Mesodermal cell (in vitro differentiated cells): ENCODE results near the gene ZNF630. TPM values are rescaled to one million over a fixed set of nuclear protein-coding genes. Genes with fewer than 3 reads are reported as not detected.
A peak's percentile ranks its signal among the peaks of the same experiment; 100 is the strongest.
"Not testable (repeated sequence)": the region's sequence is repeated elsewhere in the genome, so short reads cannot be mapped to it uniquely, and the experiment has no call there.

ENCODE experiments used
- H3K27ac ChIP-seq: 2 replicates; pipeline ENCODE4 v1.7.0; 2013; ENCODE audit warnings: mild to moderate bottlenecking, low read depth, low read length, moderate library complexity; ENCODE audit not compliant: severe bottlenecking
- H3K36me3 ChIP-seq: 2 replicates; pipeline ENCODE4 v1.7.1; 2013; ENCODE audit warnings: mild to moderate bottlenecking, low read length, moderate library complexity; ENCODE audit not compliant: control insufficient read depth, insufficient read depth
- H3K4me1 ChIP-seq: one replicate; pipeline ENCODE4 v1.7.1; 2013; ENCODE audit warnings: mild to moderate bottlenecking, low read length; ENCODE audit not compliant: insufficient read depth, control insufficient read depth, poor library complexity, severe bottlenecking
- H3K4me3 ChIP-seq: 2 replicates; pipeline ENCODE4 v1.7.0; 2013; ENCODE audit warnings: low read length, control low read depth, mild to moderate bottlenecking; ENCODE audit not compliant: insufficient read depth, poor library complexity, severe bottlenecking; ENCODE audit errors: extremely low read depth
- H3K9me3 ChIP-seq: 2 replicates; pipeline ENCODE4 v1.7.1; 2013; ENCODE audit warnings: mild to moderate bottlenecking, low read length, moderate library complexity; ENCODE audit not compliant: control insufficient read depth
- WGBS, 2 experiments: methylation state at CpG; one replicate each; pipeline ENCODE4 v1.1.5; 2013; ENCODE audit warnings: missing lambda C conversion rate in 2 of 2; ENCODE audit not compliant: insufficient coverage in 2 of 2; 5-methylcytosine and 5-hydroxymethylcytosine counted together
- polyA plus RNA-seq, 2 experiments: library from polyadenylated mRNA; stranded (reverse); fragments of 50-300 nt; gene quantifications; one replicate each; pipeline ENCODE4 v1.2.3, GENCODE V29; 2013

ZNF630 gene
- polyA plus RNA-seq (2013, experiment 1 of 2) = 1.7 TPM
- 2.4 TPM for polyA plus RNA-seq (2013, experiment 2 of 2)

DNA sequence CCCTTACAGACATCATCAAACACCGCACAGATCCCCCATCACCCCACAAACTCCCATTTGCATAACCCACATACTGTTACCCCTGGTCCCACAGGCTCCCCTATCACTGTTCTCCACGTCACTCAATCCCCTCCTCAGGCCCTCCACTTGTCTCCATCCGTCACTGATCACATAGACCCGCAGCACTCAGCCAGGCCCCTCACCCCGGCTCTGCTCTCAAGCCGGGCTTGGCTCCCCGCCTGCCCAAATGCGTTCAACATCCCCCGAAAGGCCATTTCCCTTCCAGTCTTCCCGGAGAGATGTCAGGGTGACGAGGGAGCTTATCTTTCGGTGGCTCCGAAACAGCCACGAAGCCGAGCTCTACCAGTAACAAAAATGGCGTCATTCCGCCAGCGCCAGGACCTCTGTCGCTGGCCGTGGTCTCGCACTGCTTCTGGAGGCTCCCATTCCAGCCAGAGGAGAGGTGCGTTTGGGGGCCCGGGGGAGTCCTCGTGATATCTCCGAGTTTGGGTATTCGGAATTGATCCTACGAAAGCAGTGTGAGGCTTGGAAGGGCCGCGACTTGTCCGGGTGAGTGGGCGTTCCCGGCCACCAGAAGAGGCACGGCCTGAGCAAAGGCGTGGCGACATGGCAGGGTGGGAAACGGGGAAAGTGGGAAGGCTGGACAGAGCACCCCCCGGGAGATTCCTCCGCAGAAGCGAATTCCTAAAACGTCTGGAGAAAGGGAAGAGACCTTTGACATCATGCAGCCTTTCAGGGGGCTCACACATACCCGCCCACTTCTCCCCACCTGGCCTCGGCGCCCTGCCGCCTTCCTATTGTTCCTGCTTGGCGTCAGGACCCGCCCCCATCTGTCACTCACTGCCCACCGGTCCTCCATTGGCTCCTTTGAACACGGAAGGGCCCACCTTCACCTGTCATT lies at the start of gene ZNF630:
TSS of gene ZNF630 (minus strand) at position 577 of the 922 bp plus-strand sequence. CDS start 4,754 bp downstream, outside the sequence.
- Histone ChIP-seq H3K4me1 (no peaks in the 10 kb centered on the region), H3K9me3 (no peaks in the 10 kb centered on the region), H3K36me3 (no peaks in the 10 kb centered on the region), H3K4me3 (peak within 1 kb of the TSS; percentile 47), H3K27ac (peak within 1 kb of the TSS; percentile 53)
- WGBS, 2 experiments = 0 to 16% methylated on average over 3 to 11 of the region's 48 CpGs

DNA sequence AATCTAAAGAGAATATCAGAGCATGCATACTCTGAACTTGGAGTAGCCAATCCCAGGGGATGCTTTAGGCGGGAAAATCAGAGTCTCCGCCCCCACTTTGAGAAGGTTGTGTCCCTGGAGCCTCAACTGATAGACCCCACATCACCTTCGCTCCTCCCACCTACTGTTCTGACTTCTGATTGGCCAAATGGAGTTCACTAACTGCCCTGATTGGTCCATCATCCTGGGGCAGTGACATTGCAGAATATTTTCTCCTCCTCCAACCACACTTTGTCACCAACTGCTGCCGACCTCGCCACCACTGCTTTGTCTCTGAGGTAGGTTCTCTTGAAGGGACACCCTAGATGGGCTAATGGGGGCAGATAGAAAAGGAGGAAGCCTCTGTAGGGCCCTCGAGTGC lies 36.3 kb upstream of the ZNF630 start:
- WGBS, 2 experiments = 83% methylated on average over 1 of the region's 6 CpGs
- Histone ChIP-seq H3K36me3 (no peaks in the 10 kb centered on the region), H3K4me1 (no peaks in the 10 kb centered on the region), H3K4me3 (no peak overlapping the region), H3K9me3 (no peaks in the 10 kb centered on the region), H3K27ac (no peak overlapping the region)

- Histone ChIP-seq H3K36me3 (no peaks in the 10 kb centered on the region), H3K9me3 (no peaks in the 10 kb centered on the region), H3K27ac (no peak overlapping the region), H3K4me3 (no peak overlapping the region), H3K4me1 (no peaks in the 10 kb centered on the region)
- 95% methylated on average over 5 of the region's 6 CpGs; no CpG with 5 or more reads in 1 of the 2 experiments for WGBS, 2 experiments
Measured at GRCh38 chrX:48102874-48103374, 31.5 kb upstream of the ZNF630 start.

DNA sequence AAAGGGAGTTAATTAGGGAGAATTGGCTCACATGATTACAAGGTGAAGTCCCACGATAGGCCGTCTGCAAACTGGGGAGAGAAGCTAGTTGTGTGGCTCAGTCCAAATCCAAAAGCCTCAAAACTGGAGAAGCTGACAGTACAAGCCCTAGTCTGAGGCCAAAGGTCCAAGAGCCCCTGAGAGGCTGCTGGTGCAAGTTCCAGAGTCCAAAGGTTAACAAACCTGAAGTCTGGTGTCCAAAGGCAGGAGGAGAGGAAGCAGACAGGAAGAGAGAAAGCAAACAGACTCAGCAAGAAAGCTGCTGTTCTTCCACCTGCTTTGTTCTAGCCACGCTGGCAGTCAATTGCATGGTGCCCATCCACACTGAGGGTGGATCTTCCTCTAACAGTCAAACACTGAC lies 30.0 kb upstream of the ZNF630 start:
- no peak overlapping the region for H3K4me3 ChIP-seq
- no peaks in the 10 kb centered on the region for H3K4me1 ChIP-seq
- no peaks in the 10 kb centered on the region for H3K9me3 ChIP-seq
- 97% methylated on average over 3 of the region's 3 CpGs; no CpG with 5 or more reads in 1 of the 2 experiments for WGBS, 2 experiments
- no peaks in the 10 kb centered on the region for H3K36me3 ChIP-seq
- H3K27ac ChIP-seq = no peak overlapping the region

DNA sequence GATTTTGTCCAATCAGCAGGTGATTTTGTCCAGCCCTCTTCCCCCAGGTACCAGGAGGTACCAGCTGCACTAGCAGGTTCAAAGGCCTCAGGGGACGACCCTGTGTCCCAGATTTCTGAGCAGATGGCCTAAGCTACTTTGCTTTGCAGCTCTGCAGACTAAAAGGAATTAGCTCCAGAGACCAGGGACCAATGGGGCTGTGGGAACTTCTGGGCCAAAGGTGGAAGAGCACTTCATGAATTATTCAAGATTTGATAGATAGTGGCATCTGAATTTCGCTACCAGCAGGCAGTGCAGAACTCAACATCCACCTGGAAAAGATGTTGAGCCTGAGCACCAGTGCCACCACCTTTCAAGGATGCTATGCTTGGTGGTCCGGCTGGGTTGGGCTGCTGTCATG lies 21.1 kb upstream of the ZNF630 start:
- not testable (repeated sequence) for H3K4me3 ChIP-seq, H3K36me3 ChIP-seq, H3K9me3 ChIP-seq, H3K27ac ChIP-seq, H3K4me1 ChIP-seq
- 71 to 83% methylated on average over 1 to 2 of the region's 3 CpGs for WGBS, 2 experiments

DNA sequence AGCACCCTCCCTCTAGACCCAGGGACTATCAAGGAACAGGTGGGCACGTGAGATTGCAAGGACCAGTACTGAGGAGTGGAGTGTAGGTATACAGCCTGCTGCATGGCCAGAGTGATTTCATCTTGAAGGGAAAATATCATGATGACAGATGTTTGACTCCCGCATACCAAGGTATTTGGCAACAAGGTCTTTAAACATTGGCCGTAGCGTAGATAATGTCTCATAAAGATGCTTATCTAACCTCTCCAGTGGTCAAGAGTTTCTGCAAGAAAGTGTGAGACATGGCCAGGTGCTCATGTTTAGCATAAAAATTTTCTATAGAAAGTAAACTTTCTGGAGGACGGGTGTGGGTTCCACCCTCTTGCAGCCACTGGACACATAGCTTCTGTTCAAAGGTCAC lies 18.7 kb upstream of the ZNF630 start:
- WGBS, 2 experiments = 100% methylated on average over 1 of the region's 5 CpGs; no CpG with 5 or more reads in 1 of the 2 experiments
- Histone ChIP-seq H3K9me3 (no peaks in the 10 kb centered on the region), H3K4me3 (no peak overlapping the region), H3K36me3 (no peaks in the 10 kb centered on the region), H3K4me1 (no peaks in the 10 kb centered on the region), H3K27ac (no peak overlapping the region)

GRCh38 chrX:48086082-48086481 lies 14.6 kb upstream of the ZNF630 start:
- Histone ChIP-seq H3K9me3 (no peaks in the 10 kb centered on the region), H3K36me3 (no peaks in the 10 kb centered on the region), H3K4me1 (no peaks in the 10 kb centered on the region), H3K27ac (no peak overlapping the region), H3K4me3 (no peak overlapping the region)

DNA sequence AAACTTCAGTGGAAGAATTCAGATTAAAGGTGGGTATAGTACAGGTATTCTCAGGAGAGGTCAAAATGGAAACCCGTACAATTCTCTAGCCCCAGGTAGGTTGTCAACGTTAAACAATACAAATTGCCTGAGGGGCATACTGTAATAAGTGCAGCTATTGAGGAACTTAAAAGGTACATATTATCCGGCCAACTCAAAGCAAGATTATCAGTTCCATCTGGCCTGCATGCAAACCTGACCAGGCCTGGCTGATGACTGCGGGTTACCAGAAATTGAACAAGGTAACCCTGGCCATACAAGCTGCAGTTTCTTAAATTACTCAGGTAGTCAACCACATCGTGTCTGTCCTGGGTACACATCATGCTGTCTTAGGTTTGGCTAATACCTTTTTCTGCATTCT lies 12.3 kb upstream of the ZNF630 start:
- no peaks in the 10 kb centered on the region for H3K36me3 ChIP-seq
- no peaks in the 10 kb centered on the region for H3K4me1 ChIP-seq
- no peak overlapping the region for H3K4me3 ChIP-seq
- 94 to 100% methylated on average over 1 to 5 of the region's 5 CpGs for WGBS, 2 experiments
- no peaks in the 10 kb centered on the region for H3K9me3 ChIP-seq
- no peak overlapping the region for H3K27ac ChIP-seq

DNA sequence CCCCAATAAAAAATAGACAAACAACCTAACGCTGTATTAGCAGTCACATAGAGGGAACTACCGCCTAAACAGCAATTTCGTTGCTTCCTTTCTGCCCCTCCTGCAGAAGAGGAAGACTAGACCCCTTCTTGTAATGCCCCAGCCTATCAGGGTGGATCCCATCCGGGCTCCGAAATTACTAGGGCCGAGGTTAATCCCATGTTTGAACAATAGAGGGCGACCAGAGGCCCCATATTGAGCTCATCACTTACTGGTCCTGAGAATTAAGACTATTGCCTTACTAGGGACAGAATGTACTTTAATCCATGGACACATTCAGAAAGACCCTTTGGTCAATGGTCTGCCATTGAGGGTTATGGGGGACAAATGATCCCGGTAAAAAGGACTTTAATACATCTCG lies 11.8 kb upstream of the ZNF630 start:
- no peaks in the 10 kb centered on the region for H3K9me3 ChIP-seq
- H3K4me3 ChIP-seq = no peak overlapping the region
- H3K4me1 ChIP-seq = no peaks in the 10 kb centered on the region
- no peak overlapping the region for H3K27ac ChIP-seq
- no peaks in the 10 kb centered on the region for H3K36me3 ChIP-seq
- WGBS, 2 experiments = 0 to 4% methylated on average over 2 to 5 of the region's 9 CpGs

DNA sequence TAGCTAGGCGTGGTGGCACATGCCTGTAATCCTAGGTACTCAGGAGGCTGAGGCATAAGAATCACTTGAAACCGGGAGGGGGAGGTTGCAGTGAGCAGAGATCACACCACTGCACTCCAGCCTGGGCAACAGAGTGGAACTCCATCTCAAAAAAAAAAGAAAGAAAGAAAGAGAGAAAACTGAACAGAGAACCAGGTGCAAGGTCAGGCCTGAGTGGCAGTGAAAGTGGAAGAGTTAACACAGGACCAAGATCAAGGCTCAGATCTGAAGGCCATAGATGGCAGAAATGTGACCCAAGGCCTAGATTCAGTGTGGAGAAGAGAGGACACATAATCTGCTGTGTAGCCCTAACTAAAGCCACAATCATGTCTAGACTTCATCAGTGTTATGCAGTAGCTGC lies 4.9 kb upstream of the ZNF630 start:
- WGBS, 2 experiments = no CpG with 5 or more reads among the region's 2 CpGs
- Histone ChIP-seq H3K36me3 (no peaks in the 10 kb centered on the region), H3K4me3 (no peak overlapping the region), H3K9me3 (no peaks in the 10 kb centered on the region), H3K4me1 (no peaks in the 10 kb centered on the region), H3K27ac (no peak overlapping the region)
